Activated CD4-positive, alpha-beta T cell treated with anti-CD3 and anti-CD28 coated beads for 36 hours (primary cell): ENCODE data around the gene DYNC2I2. TPM values are rescaled to one million over a fixed set of nuclear protein-coding genes. Genes with fewer than 3 reads are reported as not detected.
"Not testable (repeated sequence)": the region's sequence is repeated elsewhere in the genome, so short reads cannot be mapped to it uniquely, and the experiment has no call there.

Experiments used
- ATAC-seq: fragments of 200-7000 bp; cut with Tn5 transposase; one replicate; pipeline ENCODE4 v1.10.0; 2021; ENCODE audit warnings: mild to moderate bottlenecking, moderate library complexity
- CTCF ChIA-PET: fragments of 350-600 bp; sonication (Branson Sonifier 250); formaldehyde crosslinking; loops from one replicate; lab custom pipeline; 2021; ENCODE audit warnings: antibody characterized with exemption; lab: Charles Lee
- POLR2A ChIA-PET: fragments of 350-600 bp; sonication (Branson Sonifier 250); formaldehyde crosslinking; loops from one replicate; lab custom pipeline; 2021; ENCODE audit warnings: antibody characterized with exemption, inconsistent platforms; lab: Charles Lee
- DNase-seq: peaks from one replicate; pipeline ENCODE4 v3.0.0-alpha.2; 2020
- H3K27ac Mint-ChIP-seq: one replicate; pipeline ENCODE4 v1.8.0; 2021; ENCODE audit warnings: mixed read lengths
- H3K27me3 Mint-ChIP-seq: one replicate; pipeline ENCODE4 v1.8.0; 2021; ENCODE audit warnings: mixed read lengths
- H3K36me3 Mint-ChIP-seq: one replicate; pipeline ENCODE4 v1.8.0; 2021; ENCODE audit warnings: low read depth, mixed read lengths
- H3K4me1 Mint-ChIP-seq: one replicate; pipeline ENCODE4 v1.8.0; 2021; ENCODE audit warnings: mixed read lengths
- H3K4me3 Mint-ChIP-seq: one replicate; pipeline ENCODE4 v1.8.0; 2021; ENCODE audit warnings: mild to moderate bottlenecking, moderate library complexity, mixed read lengths
- H3K9me3 Mint-ChIP-seq: one replicate; pipeline ENCODE4 v1.8.0; 2021; ENCODE audit warnings: low read depth, mixed read lengths
- intact Hi-C, 2 experiments: fragments of 100-400 bp; cut with DNase I in 1 of 2; cut with micrococcal nuclease in 1 of 2; formaldehyde crosslinking; loops; one replicate each; pipeline versions ENCODE4 v1.14.2 to v1.15.1; 2022 to 2024; cut with DNase I, micrococcal nuclease
- total RNA-seq, 2 experiments: library from RNA; stranded (reverse); gene quantifications; one replicate each; pipeline ENCODE4 v1.2.3, GENCODE V29; 2021

DYNC2I2 gene
- total RNA-seq, 2 experiments from 2014 or later = 26.7 to 35.7 TPM

GRCh38 chr9:128586934-128587333 is 69.7 kb downstream of the DYNC2I2 start:
- H3K4me1 Mint-ChIP-seq = peaks cover 15% of the 10 kb centered on the region
- not testable (repeated sequence) for H3K9me3 Mint-ChIP-seq, H3K4me3 Mint-ChIP-seq, DNase-seq, H3K27me3 Mint-ChIP-seq
- ATAC-seq = peak; percentile 8
- POLR2A ChIA-PET = interaction anchor here (0.6 kb wide), 1 partner anchor 442 kb away, joined by 3 read pairs; no protein-coding TSS in a partner anchor
- intact Hi-C loops = loop anchor here (1.0 to 5.0 kb wide), 3 partner anchors 35 to 83 kb away; partner anchors contain the start of genes SPTAN1 (in 2 of the 2) and GLE1 (in 1 of the 2)
- CTCF ChIA-PET = interaction anchor here (1.0 kb wide), 1 partner anchor 148 kb away, joined by 3 read pairs; no protein-coding TSS in a partner anchor
- peak overlapping the region; percentile 85 for H3K27ac Mint-ChIP-seq
- peaks cover 70% of the 10 kb centered on the region for H3K36me3 Mint-ChIP-seq

DNA sequence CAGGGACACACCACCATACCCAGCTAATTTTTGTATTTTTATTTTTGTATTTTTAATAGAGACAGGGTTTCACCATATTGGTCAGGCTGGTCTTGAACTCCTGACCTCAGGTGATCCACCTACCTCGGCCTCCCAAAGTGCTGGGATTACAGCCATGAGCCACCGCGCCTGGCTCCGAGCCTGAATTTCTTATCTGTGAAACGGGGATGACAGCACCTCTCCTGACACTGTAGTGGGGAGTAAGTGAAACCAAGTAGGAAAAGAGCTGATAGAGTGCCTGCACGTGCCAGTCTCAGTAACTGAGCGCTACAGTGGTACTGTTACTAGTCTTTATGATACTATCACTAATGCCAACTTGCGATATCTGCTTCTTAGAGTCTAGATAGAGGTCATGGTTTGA is 71.5 kb downstream of the DYNC2I2 start:
- ATAC-seq, POLR2A ChIA-PET, H3K9me3 Mint-ChIP-seq, H3K27me3 Mint-ChIP-seq, DNase-seq, H3K4me3 Mint-ChIP-seq: not testable (repeated sequence)
- CTCF ChIA-PET = interaction anchor here (1.1 kb wide), 1 partner anchor 35 kb away, joined by 3 read pairs; no protein-coding TSS in a partner anchor
- Mint-ChIP-seq H3K4me1 (peaks cover 15% of the 10 kb centered on the region), H3K36me3 (peaks cover 72% of the 10 kb centered on the region), H3K27ac (peak overlapping the region; percentile 19)
- intact Hi-C loops = loop anchor here in 1 of 2 experiments (5.0 kb wide), 1 partner anchor 33 kb away; the partner anchor contains the start of gene SPTAN1

Other genes with a start within 250 kb of the DYNC2I2 start
- under 1 TPM; 0.75 to 0.79 TPM for gene CERCAM, start 236.0 kb downstream of the DYNC2I2 start, total RNA-seq
- 10 to 100 TPM; 73.5 to 86.4 TPM for gene ODF2, start 200.8 kb downstream of the DYNC2I2 start, total RNA-seq
- gene GLE1, start 152.1 kb downstream of the DYNC2I2 start, total RNA-seq = 10 to 100 TPM; 52.5 to 54.4 TPM
- 100 to 1,000 TPM; 192 to 269 TPM for gene SPTAN1, start 104.3 kb downstream of the DYNC2I2 start, total RNA-seq
- 100 to 1,000 TPM; 673 to 682 TPM for gene SET, start 32.4 kb upstream of the DYNC2I2 start, total RNA-seq
- 10 to 100 TPM; 14.6 to 14.9 TPM for gene PKN3, start 45.7 kb upstream of the DYNC2I2 start, total RNA-seq
- gene ZDHHC12, start 67.3 kb upstream of the DYNC2I2 start, total RNA-seq = 10 to 100 TPM; 45.3 to 49.5 TPM
- gene ZER1, start 115.1 kb upstream of the DYNC2I2 start, total RNA-seq = 10 to 100 TPM; 17.1 to 19.3 TPM
- 10 to 100 TPM; 10.5 to 14.0 TPM for gene TBC1D13, start 130.4 kb upstream of the DYNC2I2 start, total RNA-seq
- 1 to 10 TPM; 7.3 to 9.3 TPM for gene ENDOG, start 161.7 kb upstream of the DYNC2I2 start, total RNA-seq
- 10 to 100 TPM; 87.9 to 92.9 TPM for gene SPOUT1, start 172.9 kb upstream of the DYNC2I2 start, total RNA-seq
- gene KYAT1, start 225.1 kb upstream of the DYNC2I2 start, total RNA-seq = 10 to 100 TPM; 14.8 to 18.5 TPM
- 10 to 100 TPM; 14.9 to 15.5 TPM for gene LRRC8A, start 225.3 kb upstream of the DYNC2I2 start, total RNA-seq